Hepatic stellate cell (primary cell): ENCODE measurements around the gene TRIP4.
"Not testable (repeated sequence)": the region's sequence is repeated elsewhere in the genome, so short reads cannot be mapped to it uniquely, and the experiment has no call there.

Source experiments
- DNase-seq: peaks from one replicate; pipeline ENCODE4 v3.0.0; 2011; ENCODE audit warnings: low spot score

TRIP4 gene

DNA sequence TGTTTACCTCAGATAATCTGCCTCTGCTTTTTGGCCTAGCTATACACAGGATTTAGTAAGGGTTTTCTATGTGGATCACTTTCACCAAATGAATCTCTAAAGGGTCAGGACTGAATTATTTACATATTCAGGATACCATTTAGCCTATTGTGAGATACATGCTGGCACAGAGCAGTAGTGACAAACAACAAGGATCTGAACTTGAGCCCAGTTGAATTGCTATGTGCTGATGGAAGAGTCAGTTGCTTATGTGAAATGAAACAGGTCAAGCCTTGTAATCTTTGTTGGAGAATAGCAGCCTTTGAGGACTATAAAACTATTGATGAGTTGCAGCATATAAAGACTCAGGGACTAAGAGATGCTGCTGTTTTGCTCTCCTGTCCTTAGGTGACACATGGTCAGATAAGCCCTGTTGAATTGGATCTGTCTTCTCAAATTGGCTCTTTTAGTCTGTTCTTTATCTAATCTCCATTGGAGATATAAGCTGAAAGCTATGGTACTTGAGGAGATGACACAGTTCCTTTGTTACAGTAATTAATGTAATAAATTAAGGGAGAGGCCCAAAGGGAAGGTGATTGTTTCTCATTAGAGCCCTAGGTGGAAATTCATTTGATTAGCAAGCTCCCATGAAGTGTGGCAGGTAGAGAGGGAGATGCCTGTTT is 103.1 kb downstream of the TRIP4 start:
- DNase-seq, result no peak

DNA sequence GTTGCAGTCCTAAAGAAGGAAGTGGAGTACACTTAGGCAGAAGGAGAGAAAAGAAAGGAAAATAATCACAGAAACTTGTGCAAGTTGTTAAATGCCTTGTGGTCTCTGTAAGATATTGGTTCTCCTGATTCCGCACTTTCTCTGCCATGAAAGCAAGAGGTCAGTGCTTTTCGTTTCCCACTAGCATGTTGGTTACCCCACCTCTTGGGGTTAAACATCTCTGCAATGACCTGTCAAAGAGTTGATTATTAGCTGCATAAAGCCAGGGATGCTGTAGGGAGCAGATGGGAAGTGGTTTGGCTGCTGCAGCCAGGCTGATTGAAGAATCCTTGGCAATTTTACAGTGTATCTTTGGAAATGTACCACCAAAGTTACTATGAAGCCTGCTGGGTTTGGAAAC is 106.0 kb downstream of the TRIP4 start:
- DNase-seq, result no peak

DNA sequence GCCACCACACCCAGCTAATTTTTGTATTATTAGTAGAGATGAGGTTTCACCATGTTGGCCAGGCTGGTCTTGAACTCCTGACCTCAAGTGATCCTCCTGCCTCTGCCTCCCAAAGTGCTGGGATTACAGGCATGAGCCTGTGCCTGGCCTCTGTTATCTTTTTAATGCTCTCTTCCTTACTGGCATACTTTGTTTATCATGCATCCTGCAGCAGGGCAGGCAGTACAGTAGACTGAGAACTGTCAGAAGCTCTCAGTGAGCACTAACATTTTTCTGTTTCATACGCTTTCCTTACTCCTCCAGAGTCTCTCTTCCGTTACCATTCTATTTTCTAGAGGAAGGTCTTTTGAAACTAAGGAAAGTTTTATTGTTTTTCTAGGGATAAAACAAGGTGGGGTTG is 108.3 kb downstream of the TRIP4 start:
- DNase-seq, result not testable (repeated sequence)

DNA sequence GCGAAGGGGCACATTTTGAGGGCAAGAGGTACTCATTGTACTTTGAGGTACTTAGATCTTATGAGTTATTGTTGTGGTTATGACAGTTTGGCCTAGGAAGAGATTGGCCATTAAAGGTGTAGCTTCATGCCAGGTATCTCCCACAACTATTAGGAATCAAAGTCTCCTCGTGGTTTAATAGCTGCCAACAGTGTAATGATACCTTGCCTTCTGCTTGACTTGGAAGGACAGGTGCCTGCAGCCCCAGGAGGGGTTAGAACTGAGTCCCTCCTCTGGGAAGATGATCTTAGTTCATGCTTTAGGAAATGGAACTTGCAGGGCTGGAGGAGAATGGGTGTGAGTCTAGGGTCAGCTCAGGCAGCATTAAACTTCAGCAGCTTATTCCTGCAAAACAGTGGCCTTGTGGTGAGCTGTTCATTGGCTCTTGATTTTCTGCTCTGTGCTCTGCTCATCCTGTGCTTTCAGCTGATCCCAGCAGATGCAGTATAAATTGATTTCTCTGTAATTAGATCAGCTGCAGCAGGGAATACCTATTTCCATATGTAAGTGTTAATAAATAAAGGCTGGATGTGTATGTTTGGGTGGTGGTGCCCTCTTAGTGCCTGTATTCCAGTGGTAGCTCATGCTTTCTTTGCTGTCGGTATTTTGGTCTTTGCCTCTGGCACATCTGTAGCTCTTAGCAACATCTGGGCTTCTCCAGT is 113.2 kb downstream of the TRIP4 start:
- DNase-seq, result no peak

DNA sequence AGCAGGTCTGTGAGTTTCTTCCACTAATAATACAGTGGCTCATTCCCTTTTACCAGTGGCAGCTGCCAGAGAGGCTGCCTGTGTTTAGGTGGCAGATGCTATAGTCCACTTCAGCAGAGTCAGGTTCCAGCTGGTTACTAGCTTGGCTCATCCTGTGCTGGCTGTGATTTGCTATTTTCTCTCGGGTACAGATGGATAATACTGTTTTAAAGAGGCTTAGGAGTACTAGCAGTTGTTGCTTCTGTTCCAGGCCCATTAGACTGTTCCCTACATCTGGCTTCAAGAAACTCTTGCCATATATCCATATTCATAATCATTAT is 113.7 kb downstream of the TRIP4 start:
- no peak for DNase-seq

DNA sequence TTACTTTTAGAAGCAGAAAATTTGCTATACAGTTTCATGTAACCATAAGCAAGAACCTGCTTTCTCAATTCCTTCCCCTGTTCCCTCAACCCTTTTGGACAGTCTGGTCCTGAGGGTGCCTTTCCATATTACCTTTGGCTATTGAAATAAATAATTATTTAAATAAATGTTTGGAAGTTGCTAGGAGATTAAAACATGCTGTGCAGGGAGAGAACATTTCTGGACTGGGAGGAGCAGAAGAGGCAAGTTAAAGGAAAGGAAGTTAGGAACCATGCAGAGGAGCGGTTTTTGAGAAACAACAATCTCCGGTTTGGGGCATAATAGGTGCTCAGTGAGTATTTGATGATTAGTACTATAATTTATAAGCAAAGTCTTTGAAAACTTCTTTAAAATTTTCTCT is 114.5 kb downstream of the TRIP4 start:
- DNase-seq, result no peak

DNA sequence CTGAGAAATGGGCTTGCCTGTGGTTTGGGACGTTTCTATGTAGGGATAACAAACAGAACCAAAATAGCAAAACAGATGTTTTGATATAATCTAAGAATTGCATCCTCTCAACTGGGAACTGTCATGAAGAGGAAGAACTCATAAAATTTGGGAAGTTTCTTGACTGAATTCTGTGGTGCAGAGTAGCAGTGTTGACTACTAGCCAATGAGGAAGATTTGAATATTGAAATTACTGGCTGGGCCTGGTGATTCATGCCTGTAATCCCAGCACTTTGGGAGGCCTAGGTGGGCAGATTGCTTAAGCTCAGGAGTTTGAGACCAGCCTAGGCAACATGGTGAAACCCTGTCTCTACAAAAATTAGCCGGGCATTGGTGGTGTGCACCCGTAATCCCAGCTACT is 114.9 kb downstream of the TRIP4 start:
- DNase-seq, result no peak

DNA sequence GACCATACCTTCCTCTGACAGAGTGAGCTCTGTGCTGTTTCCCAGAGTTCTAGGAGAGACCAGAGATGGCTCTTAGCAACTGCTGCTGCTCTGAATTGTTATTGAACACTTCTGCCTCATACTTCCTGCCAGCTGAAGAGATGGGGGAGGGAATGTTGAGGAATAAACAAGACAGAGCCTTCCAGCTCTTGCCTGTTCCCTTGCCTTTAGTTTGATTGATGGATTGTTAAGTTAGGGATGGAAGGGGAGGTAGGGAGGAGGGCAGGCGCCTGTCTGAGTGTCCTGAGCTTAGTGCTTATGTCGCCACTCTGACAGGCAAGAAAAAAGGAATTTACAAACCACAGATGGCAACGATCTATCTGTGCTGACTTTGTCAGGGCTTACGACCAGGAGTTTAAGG is 115.6 kb downstream of the TRIP4 start:
- DNase-seq, result peak; percentile 41

DNA sequence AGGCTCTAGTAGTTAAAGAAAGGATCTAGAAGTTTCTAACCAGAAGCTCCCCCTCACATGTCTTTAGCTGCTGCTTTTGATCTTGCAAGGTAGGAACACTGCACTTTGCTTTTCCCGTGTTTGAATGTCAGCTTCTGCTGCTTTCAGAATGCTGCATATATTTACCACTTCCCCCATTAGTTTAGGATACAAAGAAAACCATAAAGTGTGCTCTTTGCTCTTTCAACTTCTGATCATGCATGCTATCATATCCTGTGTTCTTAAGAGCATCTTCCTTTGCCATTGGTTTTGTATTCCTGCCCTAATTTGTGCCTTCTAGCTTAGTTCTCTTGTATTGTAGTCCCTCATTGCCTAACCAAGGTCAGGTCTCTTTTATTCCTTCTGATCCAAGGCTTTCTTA is 116.0 kb downstream of the TRIP4 start:
- no peak for DNase-seq
